ACHN (cell line): ENCODE measurements around the gene OR8D2.
"Not testable (repeated sequence)": the region's sequence is repeated elsewhere in the genome, so short reads cannot be mapped to it uniquely, and the experiment has no call there.

Experiments
- DNase-seq: peaks from one replicate; pipeline ENCODE4 v3.0.0-alpha.2; 2015
- in situ Hi-C: cut with HindIII; loops from 2 replicates; pipeline ENCODE4 v1.10.0; 2017; ENCODE audit warnings: low sequenced_read_pairs, low pct_ligation_motif_present, low pct_unique_long_range_greater_than_20kb

The OR8D2 gene

DNA sequence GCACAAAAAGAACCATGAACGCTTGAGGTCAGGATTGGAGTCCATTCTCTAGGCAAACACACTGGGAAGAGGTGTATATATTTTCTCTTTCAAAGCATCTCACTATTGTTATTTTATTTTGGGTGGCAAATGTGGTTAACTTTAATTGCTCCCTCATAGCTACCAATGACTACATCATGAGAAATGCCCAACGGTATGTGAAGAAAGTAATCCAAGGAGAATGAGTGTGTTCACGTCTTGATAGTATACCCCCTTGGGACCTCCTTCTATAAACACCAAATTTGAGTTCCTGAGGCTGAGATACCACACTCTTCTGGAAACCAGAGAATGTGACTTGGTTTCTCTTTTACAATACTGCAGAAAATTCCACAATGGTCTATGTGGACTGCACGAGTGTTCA is 22.1 kb downstream of the OR8D2 start:
- no peak for DNase-seq

GRCh38 chr11:124296016-124296415 is 24.0 kb downstream of the OR8D2 start:
- no peak for DNase-seq
- in situ Hi-C loops = no loop called here

More for the DNA sequence above, 22.1 kb downstream of the OR8D2 start:
- in situ Hi-C loops = no loop called here

DNA sequence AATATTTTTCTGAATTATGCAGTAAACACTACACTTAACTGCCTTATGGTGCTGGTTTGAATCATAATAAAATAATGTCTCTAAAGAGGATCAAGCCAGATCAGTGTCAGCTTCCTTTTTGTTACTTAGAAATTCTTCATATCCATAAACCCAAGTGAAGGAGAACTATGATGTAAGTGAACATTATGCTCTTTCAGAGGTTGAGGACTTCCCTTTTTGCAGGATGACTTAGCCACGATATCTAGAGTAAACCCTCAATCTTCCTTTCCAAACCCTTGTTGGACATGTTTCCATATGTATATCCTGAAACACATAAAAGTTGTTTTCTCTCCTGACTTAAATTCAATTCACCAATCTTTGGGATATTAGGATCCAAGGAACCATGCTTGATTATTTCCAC is 25.3 kb downstream of the OR8D2 start:
- in situ Hi-C loops = no loop called here
- no peak for DNase-seq

GRCh38 chr11:124285610-124286344 is 34.2 kb downstream of the OR8D2 start:
- in situ Hi-C loops = no loop called here
- DNase-seq = no peak

DNA sequence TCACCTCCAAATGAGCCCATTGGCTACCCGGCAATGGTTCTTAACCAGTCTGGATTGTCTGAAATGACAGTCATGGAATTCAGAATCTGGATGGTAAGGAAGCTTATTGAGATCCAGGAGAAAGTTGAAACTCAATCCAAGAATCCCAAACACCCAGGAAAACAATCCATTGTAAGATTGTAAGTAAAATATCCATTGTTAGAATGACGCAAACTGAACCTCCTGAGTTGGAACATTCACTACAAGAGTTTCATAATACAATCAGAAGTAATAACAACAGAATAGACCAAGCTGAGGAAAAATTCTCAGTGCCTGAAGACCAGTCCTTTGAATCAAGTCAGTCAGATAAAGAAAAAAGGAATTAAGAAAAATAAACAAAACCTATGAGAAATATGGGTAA is 41.7 kb downstream of the OR8D2 start:
- no peak for DNase-seq
- in situ Hi-C loops = no loop called here

- no peak for DNase-seq
- in situ Hi-C loops = no loop called here
Measured at GRCh38 chr11:124277804-124278203, 42.2 kb downstream of the OR8D2 start.

- in situ Hi-C loops = no loop called here
- no peak for DNase-seq
Measured at GRCh38 chr11:124277207-124277606, 42.8 kb downstream of the OR8D2 start.

- DNase-seq = no peak
Measured at GRCh38 chr11:124276081-124276480, 43.9 kb downstream of the OR8D2 start.

DNA sequence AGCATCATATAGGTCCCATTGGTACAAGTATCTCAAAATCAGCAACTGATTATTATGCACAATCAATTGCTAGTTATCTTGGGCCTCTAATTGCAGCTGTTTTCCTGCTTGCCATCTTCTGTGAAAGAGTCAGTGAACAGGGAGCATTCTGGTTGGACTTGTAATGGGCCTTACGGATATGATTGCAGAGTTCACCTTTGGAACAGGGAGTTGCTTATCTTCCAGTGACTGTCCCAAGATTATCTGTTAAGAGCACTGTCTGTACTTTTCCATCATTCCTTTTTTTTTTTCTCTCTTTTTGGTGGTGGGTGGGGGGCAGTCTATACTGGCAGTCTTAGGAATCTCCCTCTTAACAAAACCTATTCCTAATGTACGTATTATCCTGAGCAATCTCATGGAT is 46.0 kb downstream of the OR8D2 start:
- in situ Hi-C loops = no loop called here
- DNase-seq = no peak

More at GRCh38 chr11:124276081-124276480, 43.9 kb downstream of the OR8D2 start:
- in situ Hi-C loops = no loop called here

DNA sequence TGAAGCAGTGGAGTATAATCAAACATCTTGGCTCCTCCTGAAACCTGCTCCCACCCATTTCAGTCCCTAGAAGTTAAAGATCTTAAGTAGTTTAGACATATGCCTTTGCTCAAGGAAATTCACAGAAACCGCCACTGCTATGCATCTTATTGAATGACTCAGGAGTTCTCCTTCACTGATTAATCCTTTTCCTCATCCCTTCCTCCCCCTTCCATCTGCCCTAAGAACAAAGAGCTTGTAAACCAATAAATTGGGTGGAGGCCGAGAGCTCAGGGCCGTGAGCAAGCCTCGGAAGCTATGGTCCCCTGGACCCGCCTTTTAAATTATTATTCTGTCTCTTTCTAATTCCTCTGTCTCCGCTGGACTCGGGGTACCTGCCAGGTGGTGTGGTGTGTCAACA is 49.1 kb downstream of the OR8D2 start:
- DNase-seq, in situ Hi-C loops: not testable (repeated sequence)
